Kidney (tissue), 14 donors: ENCODE data around the gene TGFBR3. TPM values are rescaled to one million over a fixed set of nuclear protein-coding genes. Genes with fewer than 3 reads are reported as not detected.

Experiments
- DNase-seq, 5 donors: peaks; one replicate each; pipeline ENCODE4 v3.0.0-alpha.2; 2013 to 2020
- FAIRE-seq: peaks from 2 replicates; lab custom pipeline; 2012; peaks lifted over from hg19 to GRCh38; lab: Jason Lieb, UNC
- H3K27ac ChIP-seq, 2 donors: one replicate each; pipeline ENCODE4 v1.7.0; 2013; ENCODE audit warnings: low read depth in 2 of 2, low read length in 2 of 2, inconsistent platforms in 1 of 2
- H3K27me3 ChIP-seq: one replicate; pipeline ENCODE4 v1.7.1; 2013; ENCODE audit warnings: low read length, inconsistent platforms; ENCODE audit not compliant: control insufficient read depth, insufficient read depth
- H3K36me3 ChIP-seq, 3 donors: one replicate each; pipeline versions ENCODE4 v1.7.0 to v1.7.1; 2013; ENCODE audit warnings: low read length in 3 of 3, control low read depth in 1 of 3, inconsistent platforms in 1 of 3; ENCODE audit not compliant: insufficient read depth in 3 of 3, control insufficient read depth in 2 of 3
- H3K4me1 ChIP-seq, 3 donors: one replicate each; pipeline versions ENCODE4 v1.7.0 to v1.7.1; 2013; ENCODE audit warnings: low read length in 3 of 3, inconsistent platforms in 1 of 3, low read depth in 1 of 3; ENCODE audit not compliant: control insufficient read depth in 2 of 3, insufficient read depth in 2 of 3
- H3K4me3 ChIP-seq, 3 donors: one replicate each; pipeline versions ENCODE4 v1.7.0 to v1.8.1; 2013; ENCODE audit warnings: low read length in 3 of 3, control low read depth in 1 of 3, inconsistent platforms in 1 of 3
- H3K9ac ChIP-seq, 3 donors: one replicate each; pipeline versions ENCODE4 v1.7.0 to v1.7.1; 2013; ENCODE audit warnings: low read length in 3 of 3, control low read depth in 1 of 3, inconsistent platforms in 1 of 3
- H3K9me3 ChIP-seq, 3 donors: one replicate each; pipeline versions ENCODE4 v1.7.0 to v1.7.1; 2013; ENCODE audit warnings: low read length in 3 of 3, control low read depth in 1 of 3, inconsistent platforms in 1 of 3; ENCODE audit not compliant: control insufficient read depth in 2 of 3, insufficient read depth in 1 of 3
- intact Hi-C: fragments of 100-400 bp; cut with DNase I; formaldehyde crosslinking; loops from one replicate; pipeline ENCODE4 v1.11.1; 2022
- polyA plus RNA-seq: library from polyadenylated mRNA; stranded (reverse); fragments of 350-450 nt; fragmentation: Illumina TruSeq; extraction: RNeasy Lipid Tissue Mini Kit (QIAGEN cat#74804); gene quantifications from one replicate; pipeline ENCODE4 v1.2.3, GENCODE V29; 2014; ENCODE audit warnings: low read depth, low replicate concordance; ENCODE audit not compliant: insufficient read depth
- total RNA-seq: library from RNA; stranded (reverse); fragmentation: NEBNext Ultra II Directional; extraction: Animal tissue kit (Norgen Biotek cat#: 25700); gene quantifications from one replicate; pipeline ENCODE4 v1.2.1, GENCODE V29; 2021
- TF ChIP-seq, protein P1 (sequence below): IDR thresholded peaks from 3 replicates; pipeline ENCODE4 v1.5.1; 2012; ENCODE audit warnings: mild to moderate bottlenecking, moderate library complexity, borderline replicate concordance; ENCODE audit not compliant: insufficient read depth; ENCODE audit errors: extremely low read depth
- donor health status: control.
- donor health status: control.
- donor health status: control.
- donor health status: control.
- donor health status: control.
- donor health status: DM: yes; HTN: yes; CAD: no.
- donor health status: Normal renal cell carcinoma (clear cell type).

TGFBR3 gene
- total and polyA plus RNA-seq, 2 donors from 2014 or later: 15.8 to 57.9 TPM

DNA sequence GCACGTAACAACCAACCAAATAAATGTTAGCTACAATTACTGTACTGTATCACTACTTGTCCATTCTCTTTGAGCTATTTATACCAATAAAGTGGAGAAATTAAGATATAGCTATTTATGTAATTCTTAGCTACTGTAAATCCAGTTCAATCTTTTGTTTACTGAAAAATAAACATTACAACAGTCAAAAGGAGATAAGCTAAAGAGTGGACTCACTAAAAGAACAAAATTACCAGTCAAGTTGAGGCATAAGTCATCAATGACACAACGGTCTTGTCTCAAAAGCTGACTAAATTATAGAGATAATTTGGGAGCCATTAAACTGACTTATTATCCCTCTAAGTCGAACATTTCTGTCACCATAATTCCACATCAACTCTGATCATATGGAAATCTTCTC lies 22.5 kb downstream of the TGFBR3 start:
- Histone ChIP-seq H3K9me3 (no peaks in the 10 kb centered on the region), H3K27ac (no peak overlapping the region), H3K27me3 (no peaks in the 10 kb centered on the region), H3K4me1 (peaks cover 0 to 5% (median 0%) of the 10 kb centered on the region in 3 donors), H3K4me3 (no peak overlapping the region), H3K9ac (no peak overlapping the region), H3K36me3 (no peaks in the 10 kb centered on the region)
- DNase-seq (no peak), FAIRE-seq (no peak)
- TF ChIP-seq, protein P1, sequence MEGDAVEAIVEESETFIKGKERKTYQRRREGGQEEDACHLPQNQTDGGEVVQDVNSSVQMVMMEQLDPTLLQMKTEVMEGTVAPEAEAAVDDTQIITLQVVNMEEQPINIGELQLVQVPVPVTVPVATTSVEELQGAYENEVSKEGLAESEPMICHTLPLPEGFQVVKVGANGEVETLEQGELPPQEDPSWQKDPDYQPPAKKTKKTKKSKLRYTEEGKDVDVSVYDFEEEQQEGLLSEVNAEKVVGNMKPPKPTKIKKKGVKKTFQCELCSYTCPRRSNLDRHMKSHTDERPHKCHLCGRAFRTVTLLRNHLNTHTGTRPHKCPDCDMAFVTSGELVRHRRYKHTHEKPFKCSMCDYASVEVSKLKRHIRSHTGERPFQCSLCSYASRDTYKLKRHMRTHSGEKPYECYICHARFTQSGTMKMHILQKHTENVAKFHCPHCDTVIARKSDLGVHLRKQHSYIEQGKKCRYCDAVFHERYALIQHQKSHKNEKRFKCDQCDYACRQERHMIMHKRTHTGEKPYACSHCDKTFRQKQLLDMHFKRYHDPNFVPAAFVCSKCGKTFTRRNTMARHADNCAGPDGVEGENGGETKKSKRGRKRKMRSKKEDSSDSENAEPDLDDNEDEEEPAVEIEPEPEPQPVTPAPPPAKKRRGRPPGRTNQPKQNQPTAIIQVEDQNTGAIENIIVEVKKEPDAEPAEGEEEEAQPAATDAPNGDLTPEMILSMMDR: no peak
- intact Hi-C loops: no loop called here

DNA sequence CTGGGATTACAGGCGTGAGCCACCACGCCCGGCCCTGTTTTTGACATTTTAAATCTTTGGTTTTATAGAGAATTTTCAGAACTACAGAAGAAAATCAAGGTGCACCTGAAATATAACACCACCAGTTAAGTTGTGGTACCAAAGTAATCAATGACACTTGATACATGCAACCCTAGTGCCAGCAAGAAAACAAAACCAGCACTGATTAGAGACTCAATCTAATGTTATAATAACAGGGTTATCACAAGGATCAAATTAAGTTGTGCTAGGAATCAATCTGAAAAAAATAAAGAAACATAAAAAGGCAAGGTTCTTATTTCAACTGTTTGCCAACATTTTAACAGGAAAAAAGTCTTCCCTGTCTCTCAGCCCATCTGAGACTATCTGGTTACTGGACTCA lies 23.8 kb downstream of the TGFBR3 start:
- no peaks in the 10 kb centered on the region for H3K36me3 ChIP-seq
- no peaks in the 10 kb centered on the region for H3K27me3 ChIP-seq
- DNase-seq (no peak), FAIRE-seq (no peak)
- no peaks in the 10 kb centered on the region for H3K9me3 ChIP-seq
- peaks cover 0 to 5% (median 0%) of the 10 kb centered on the region in 3 donors for H3K4me1 ChIP-seq
- H3K4me3 ChIP-seq: no peak overlapping the region
- intact Hi-C loops: no loop called here
- H3K27ac ChIP-seq: no peak overlapping the region
- TF ChIP-seq, protein P1: no peak
- H3K9ac ChIP-seq: no peak overlapping the region

DNA sequence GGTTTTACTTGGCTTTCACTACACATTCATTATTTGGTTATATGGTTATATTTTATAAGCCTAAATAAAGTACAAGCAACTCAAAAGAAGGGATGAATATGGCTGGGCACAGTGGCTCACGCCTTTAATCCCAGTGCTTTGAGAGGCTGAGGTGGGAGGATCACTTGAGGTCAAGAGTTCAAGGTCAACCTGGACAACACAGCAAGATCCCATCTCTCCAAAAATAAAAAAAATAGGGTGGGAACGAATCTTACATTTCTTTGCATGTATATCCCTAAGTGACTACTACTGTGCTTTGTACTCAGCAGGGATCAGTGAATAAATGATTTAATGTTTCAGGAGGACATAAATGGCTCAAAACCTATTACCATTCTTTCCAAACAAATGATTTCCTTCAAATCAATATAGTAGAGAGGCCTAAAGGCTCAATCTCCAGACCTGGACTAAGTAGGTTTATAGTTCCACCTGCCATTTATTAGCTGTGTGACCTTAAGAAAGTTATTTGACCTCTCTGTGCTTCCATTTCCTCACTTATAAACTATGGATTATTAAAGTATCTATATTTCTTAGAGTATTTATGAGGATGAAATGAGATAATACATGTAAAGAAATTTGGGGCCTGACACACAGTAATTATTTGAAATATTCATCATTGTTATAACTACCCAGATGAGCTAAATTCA lies 28.3 kb downstream of the TGFBR3 start:
- TF ChIP-seq, protein P1: no peak
- intact Hi-C loops: no loop called here
- no peak overlapping the region for H3K4me3 ChIP-seq
- no peaks in the 10 kb centered on the region for H3K4me1 ChIP-seq
- H3K27me3 ChIP-seq: no peaks in the 10 kb centered on the region
- FAIRE-seq (no peak), DNase-seq (no peak)
- no peaks in the 10 kb centered on the region for H3K36me3 ChIP-seq
- H3K9me3 ChIP-seq: no peaks in the 10 kb centered on the region
- no peak overlapping the region for H3K9ac ChIP-seq
- H3K27ac ChIP-seq: no peak overlapping the region
